ENCODE data around the gene ITPRID2.

ITPRID2 gene

DNA sequence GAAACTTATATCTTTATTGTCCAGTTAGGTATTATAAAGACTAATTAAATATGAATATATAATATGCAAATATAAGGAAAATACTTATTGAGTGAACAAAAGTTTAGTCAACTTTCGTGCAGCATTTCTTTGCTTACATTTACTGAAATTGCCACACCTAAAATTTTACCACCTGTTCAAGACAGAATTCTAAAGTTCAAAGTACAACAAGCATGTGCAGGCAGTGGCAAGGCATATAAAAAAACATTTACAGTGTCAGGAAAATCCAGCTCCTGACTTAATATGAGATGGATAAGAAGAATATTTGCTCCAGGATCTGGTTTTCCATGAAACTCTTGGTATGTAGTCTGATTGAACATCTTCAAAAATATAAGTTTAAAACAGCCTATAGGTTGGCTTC lies 4.8 kb downstream of the ITPRID2 start:
- TF ChIP-seq, protein P1, sequence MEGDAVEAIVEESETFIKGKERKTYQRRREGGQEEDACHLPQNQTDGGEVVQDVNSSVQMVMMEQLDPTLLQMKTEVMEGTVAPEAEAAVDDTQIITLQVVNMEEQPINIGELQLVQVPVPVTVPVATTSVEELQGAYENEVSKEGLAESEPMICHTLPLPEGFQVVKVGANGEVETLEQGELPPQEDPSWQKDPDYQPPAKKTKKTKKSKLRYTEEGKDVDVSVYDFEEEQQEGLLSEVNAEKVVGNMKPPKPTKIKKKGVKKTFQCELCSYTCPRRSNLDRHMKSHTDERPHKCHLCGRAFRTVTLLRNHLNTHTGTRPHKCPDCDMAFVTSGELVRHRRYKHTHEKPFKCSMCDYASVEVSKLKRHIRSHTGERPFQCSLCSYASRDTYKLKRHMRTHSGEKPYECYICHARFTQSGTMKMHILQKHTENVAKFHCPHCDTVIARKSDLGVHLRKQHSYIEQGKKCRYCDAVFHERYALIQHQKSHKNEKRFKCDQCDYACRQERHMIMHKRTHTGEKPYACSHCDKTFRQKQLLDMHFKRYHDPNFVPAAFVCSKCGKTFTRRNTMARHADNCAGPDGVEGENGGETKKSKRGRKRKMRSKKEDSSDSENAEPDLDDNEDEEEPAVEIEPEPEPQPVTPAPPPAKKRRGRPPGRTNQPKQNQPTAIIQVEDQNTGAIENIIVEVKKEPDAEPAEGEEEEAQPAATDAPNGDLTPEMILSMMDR (IDR thresholded peaks at IDR 0.05; ENCODE audit: insufficient read depth, low read length, poor library complexity, severe bottlenecking): no peak
- no peak for TF ChIP-seq EZH2phosphoT487 (conservative IDR thresholded peaks at IDR 0.05; ENCODE audit: low read length)
- peaks cover 26% of the 10 kb centered on the region for H3K36me3 ChIP-seq (ENCODE audit: low read length)
- no peak overlapping the region for H3K4me3 ChIP-seq (ENCODE audit: insufficient read depth, low read length, poor library complexity, severe bottlenecking)
- no peak overlapping the region for H3K9ac ChIP-seq (ENCODE audit: low read length)
- no peaks in the 10 kb centered on the region for H3K9me2 ChIP-seq (replicated peaks; ENCODE audit: insufficient read depth, low read length)
- H2AFZ ChIP-seq (ENCODE audit: low read depth, low read length, severe bottlenecking): no peak overlapping the region
- H3K9me3 ChIP-seq (ENCODE audit: insufficient read depth, low read length): no peaks in the 10 kb centered on the region
- H3K4me2 ChIP-seq (ENCODE audit: low read depth, low read length, poor library complexity, severe bottlenecking): no peak overlapping the region
- H3K27ac ChIP-seq (ENCODE audit: low read depth, low read length): no peak overlapping the region
- H4K20me1 ChIP-seq (ENCODE audit: low read depth, low read length): no peaks in the 10 kb centered on the region
- peaks cover 3% of the 10 kb centered on the region; the same call in 1 of the 2 replicates for H3K79me2 ChIP-seq (ENCODE audit: insufficient read depth, low read length)
- H3K27me3 ChIP-seq (ENCODE audit: low read length): no peaks in the 10 kb centered on the region
- no peaks in the 10 kb centered on the region; the same call in 1 of the 2 replicates for H3F3A ChIP-seq (ENCODE audit: insufficient read depth)

- H3K9me2 ChIP-seq (replicated peaks; ENCODE audit: insufficient read depth, low read length): no peaks in the 10 kb centered on the region
- H3K79me2 ChIP-seq (ENCODE audit: insufficient read depth, low read length): no peaks in the 10 kb centered on the region
- H4K20me1 ChIP-seq (ENCODE audit: low read depth, low read length): no peaks in the 10 kb centered on the region
- H3K4me2 ChIP-seq (ENCODE audit: low read depth, low read length, poor library complexity, severe bottlenecking): no peak overlapping the region
- no peak overlapping the region for H3K27ac ChIP-seq (ENCODE audit: low read depth, low read length)
- H3K36me3 ChIP-seq (ENCODE audit: low read length): peaks cover 44% of the 10 kb centered on the region; the same call in 1 of the 2 replicates
- H3K9me3 ChIP-seq (ENCODE audit: insufficient read depth, low read length): no peaks in the 10 kb centered on the region
- H3F3A ChIP-seq (ENCODE audit: insufficient read depth): no peaks in the 10 kb centered on the region
- no peak overlapping the region for H3K4me3 ChIP-seq (ENCODE audit: insufficient read depth, low read length, poor library complexity, severe bottlenecking)
- H2AFZ ChIP-seq (ENCODE audit: low read depth, low read length, severe bottlenecking): no peak overlapping the region
- H3K27me3 ChIP-seq (ENCODE audit: low read length): no peaks in the 10 kb centered on the region
- no peak for TF ChIP-seq EZH2phosphoT487 (conservative IDR thresholded peaks at IDR 0.05; ENCODE audit: low read length)
- TF ChIP-seq, protein P1 (IDR thresholded peaks at IDR 0.05; ENCODE audit: insufficient read depth, low read length, poor library complexity, severe bottlenecking): no peak
- H3K9ac ChIP-seq (ENCODE audit: low read length): no peak overlapping the region
Measured at GRCh38 chr2:181900007-181900651, 8.6 kb downstream of the ITPRID2 start.

DNA sequence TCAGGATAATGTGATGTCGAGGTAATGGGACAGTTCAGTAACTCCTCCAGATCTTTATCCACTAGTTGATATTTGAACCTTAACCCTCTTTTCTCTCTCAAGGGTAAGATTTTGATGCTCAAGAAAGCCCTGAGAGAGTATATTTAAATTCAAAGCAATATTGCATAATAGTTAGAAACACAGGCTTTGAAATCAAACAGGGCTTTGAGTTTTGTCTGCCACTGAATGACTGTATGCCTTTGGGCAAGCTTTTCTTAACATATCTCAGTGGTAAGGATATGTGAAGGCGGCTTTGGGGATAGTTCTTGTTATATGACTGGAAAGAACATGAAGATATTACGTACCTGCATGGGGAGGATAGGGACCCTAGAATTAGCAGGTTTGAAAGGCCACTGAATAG lies 11.1 kb downstream of the ITPRID2 start:
- H3K9ac ChIP-seq (ENCODE audit: low read length): no peak overlapping the region
- peaks cover 51% of the 10 kb centered on the region for H3K36me3 ChIP-seq (ENCODE audit: low read length)
- no peaks in the 10 kb centered on the region for H3K9me3 ChIP-seq (ENCODE audit: insufficient read depth, low read length)
- no peaks in the 10 kb centered on the region for H3K27me3 ChIP-seq (ENCODE audit: low read length)
- no peaks in the 10 kb centered on the region for H4K20me1 ChIP-seq (ENCODE audit: low read depth, low read length)
- H3K79me2 ChIP-seq (ENCODE audit: insufficient read depth, low read length): no peaks in the 10 kb centered on the region
- no peak overlapping the region for H2AFZ ChIP-seq (ENCODE audit: low read depth, low read length, severe bottlenecking)
- H3F3A ChIP-seq (ENCODE audit: insufficient read depth): no peaks in the 10 kb centered on the region
- H3K4me2 ChIP-seq (ENCODE audit: low read depth, low read length, poor library complexity, severe bottlenecking): no peak overlapping the region
- no peak overlapping the region for H3K4me3 ChIP-seq (ENCODE audit: insufficient read depth, low read length, poor library complexity, severe bottlenecking)
- TF ChIP-seq, protein P1 (IDR thresholded peaks at IDR 0.05; ENCODE audit: insufficient read depth, low read length, poor library complexity, severe bottlenecking): no peak
- TF ChIP-seq EZH2phosphoT487 (conservative IDR thresholded peaks at IDR 0.05; ENCODE audit: low read length): no peak
- no peak overlapping the region for H3K27ac ChIP-seq (ENCODE audit: low read depth, low read length)
- H3K9me2 ChIP-seq (replicated peaks; ENCODE audit: insufficient read depth, low read length): no peaks in the 10 kb centered on the region

Data from SU-DHL-6 (cell line).